T-helper 9 cell (primary cell): ENCODE data around the gene RHEB.

Experiments
- DNase-seq: peaks from one replicate; pipeline ENCODE4 v3.0.0-alpha.2; 2020

The RHEB gene

DNA sequence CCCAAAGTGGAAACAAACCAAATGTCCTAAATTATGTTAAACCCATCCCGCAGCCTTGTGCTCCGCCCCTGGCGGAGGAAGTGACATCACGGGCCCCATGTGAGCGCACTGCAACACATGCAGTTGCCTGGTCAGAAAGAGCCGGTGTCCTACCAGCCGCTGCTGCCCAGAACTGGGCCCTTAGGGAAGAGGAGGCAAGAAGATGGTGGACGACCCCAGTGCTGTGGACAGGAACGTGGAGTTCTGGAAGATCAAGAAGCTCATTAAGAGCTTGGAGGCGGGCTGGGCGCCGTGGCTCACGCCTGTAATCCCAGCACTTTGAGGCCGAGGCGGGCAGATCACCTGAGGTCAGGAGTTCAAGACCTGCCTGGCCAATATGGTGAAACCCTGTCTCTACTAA lies 18.0 kb downstream of the RHEB start:
- DNase-seq, result no peak

DNA sequence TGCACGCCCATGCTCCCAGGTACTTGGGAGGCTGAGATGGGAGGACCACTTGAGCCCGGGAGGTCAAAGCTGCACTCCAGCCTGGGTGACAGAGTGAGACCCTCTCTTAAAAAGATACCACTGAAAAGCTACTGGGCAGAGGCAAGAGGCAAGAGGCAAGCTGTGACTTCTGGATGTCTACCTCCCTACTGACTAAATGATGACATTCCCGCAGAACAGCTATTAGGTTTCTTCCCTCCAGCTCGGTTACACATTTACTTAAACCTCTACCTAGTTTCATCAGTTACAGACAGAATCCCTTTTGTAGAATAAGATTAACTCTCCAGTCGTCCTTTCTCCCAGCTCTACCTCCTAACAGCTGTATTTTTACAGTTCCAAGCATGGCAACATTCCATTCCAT lies 21.2 kb downstream of the RHEB start:
- DNase-seq, result no peak

DNA sequence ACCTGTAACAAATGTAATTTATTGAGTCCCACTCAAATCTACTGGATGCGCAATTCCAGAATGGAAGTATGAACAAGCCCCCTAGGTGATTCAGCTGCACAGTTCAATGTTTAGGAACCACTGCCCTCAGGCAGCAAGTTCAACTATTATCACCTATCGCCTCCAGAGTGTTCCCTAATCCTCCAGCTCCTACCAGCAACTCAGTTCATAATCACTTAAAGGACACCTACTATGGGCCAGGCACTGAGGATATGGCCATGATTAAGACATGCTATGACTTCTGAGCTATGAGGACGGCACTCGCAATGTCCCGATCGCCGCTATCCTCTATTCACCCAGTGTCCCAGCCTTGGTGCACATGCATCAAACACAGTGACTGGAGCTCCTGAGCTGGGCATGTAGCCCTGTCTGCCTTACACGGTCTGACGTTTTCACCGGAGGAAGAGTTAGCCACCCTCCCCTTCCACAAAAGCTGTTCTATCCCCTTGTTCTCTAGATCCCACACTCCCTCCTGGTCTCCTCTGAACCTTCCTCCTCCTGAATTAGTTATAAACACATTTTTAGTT lies 22.3 kb downstream of the RHEB start:
- DNase-seq, result no peak

DNA sequence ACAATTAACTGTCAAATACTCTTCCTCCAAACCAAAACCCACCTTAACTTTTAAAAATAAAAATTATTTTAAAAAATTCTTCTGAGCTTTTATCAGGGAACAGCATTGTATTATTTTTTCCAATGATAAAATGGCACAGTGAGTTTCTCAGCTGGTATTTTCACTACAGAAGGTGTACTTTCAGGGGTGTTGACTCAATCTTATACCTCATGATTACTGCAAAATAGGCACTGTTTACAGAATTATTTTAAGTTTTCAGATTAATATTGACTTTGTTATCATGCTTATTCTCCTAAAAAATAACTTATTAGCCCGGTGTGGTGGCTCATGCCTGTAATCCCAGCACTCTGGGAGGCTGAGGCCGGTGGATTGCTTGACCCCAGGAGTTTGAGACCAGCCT lies 24.3 kb downstream of the RHEB start:
- DNase-seq, result no peak

DNA sequence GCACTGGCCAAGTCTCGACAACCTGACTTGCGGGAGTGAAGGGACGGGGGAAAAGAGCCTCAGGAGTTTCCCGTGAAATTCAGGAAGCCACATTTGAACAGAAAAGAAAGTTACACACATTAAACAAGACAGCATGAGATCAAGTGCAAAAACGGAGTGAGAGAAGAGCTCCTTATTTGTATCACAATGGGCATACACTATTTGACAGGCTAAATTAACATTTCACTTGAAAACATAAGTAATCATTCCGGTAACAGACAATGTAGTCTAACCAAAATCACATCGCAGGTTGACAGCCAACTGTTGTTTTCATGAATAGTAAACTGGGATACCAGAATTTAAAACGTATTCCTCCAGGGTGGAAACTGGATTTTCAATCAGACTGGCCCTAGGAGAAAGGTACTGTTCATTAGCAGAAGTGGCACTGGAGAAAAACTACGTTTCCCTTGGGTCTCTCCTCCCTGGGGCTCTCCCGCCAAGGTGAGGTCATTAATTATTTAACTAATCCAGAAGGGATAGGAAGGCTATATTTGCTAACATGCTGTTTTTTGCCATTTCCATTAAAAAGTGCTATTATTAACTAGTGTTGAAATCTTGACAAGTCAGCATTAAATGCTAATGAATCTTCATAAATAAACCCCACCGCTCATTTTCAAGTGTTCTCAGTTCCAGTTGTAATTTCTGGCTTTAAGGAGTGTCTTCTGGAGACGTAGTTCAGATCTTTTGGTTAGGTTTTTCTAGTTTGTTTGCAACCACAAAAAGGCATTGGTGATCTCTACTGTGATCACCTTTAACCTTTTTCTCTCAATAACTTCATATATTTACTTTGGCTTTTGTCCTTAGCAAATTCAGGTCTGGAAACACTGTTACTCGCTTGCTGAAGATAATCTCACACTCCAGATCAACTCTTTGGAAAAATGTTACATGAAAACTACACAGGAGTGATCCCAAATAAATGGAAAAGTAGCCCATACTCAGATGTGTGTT lies 25.1 kb downstream of the RHEB start:
- no peak for DNase-seq

DNA sequence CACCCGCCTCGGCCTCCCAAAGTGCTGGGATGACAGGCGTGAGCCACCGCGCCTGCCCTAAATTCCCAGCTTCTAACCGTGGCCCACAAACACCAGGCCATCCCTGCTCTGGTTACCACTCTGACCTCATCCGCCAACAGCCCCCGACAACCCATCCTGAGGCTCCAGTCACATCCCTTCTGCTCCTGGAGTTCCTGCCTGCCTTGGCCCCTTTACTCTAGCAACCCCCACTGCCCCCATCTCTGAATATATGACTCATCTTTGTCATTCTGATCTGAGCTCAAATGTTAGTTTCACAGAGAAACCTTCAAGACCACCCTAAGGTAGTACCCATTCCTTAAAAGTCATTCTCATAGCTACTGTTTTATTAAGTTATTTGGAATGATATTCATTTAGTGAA lies 26.6 kb downstream of the RHEB start:
- no peak for DNase-seq

DNA sequence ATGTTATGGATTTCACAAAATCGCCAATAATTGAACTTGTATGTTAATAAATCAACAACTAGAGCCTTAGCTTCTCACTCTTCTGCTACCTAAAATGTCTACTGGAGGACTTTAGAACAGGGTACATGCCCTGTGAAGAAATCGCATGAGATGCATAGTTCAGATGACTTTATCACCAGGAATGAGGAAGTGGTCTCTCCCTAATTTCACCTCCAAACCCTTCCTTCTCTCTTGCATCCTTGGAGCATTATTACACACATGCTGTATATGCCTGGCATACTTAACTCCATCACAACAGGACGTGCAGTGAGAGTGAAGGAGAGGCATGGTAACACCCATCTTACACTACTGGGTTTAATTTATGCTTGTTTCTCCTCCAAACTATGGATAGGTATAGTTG lies 27.8 kb downstream of the RHEB start:
- no peak for DNase-seq

DNA sequence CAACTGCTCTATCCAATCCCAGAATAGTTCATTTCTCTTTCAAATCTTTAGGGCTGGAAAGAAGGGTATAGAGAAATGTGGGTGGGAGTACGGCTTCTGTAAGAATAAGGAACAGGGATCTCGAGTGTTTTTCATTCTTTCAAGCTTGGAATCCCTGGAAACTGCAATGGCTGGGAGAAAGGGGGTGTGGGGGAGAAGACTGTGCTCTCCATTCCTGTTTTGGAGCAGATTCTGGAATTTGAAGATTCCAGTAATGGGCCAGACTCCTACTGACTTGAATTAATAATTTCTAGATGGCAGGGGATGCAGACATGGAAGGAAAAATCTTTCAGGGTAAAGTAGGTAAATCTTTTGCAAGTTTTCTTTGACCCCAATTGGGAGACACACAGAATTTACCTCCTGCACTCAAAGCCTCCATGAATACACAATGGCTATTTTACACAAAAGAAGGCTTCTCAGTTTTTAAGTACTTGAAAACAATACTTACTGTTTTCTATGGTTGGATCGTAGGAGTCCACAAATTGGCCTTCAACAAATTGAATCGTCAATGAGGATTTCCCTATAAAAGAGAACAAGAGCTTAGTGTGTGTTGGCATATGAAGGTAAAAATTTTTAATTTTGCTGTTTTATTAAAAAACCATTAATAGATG lies 29.1 kb downstream of the RHEB start:
- DNase-seq, result no peak

DNA sequence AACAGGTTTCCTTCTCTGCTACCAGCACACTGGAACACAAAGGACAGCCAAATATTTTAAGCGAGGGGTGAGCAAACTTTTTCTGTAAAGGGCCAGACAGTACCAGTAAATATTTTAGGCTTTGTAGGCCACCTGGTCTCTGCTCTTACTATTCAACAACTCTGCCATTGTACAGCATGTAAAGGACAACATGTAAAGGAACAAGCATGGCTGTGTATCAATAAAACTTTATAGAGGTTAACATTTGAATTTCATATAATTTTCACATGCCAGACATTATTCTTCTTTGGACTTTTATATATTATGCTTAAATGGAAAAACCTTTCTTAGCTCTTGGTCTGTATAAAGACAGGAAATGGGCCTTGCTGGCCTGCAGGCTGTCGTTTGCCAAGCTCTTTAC lies 30.2 kb downstream of the RHEB start:
- DNase-seq, result no peak

DNA sequence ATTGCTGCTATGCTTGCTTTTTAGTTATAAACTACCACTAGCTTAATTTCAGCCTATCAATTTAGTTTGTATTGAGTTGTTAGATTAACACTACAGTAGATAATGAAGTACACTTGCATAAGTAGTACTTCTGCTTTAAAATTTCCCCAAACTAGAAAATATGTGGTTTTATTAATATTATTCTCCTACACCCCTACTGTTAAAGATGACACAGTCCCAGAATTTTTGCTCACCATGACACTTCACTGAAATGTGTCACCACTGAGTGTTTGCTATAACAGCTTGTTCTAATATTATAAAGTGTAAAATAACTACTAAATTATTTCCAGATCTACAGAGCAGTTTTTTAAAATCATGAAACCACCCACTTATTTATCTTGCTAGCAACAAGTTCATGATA lies 31.6 kb downstream of the RHEB start:
- DNase-seq, result no peak

DNA sequence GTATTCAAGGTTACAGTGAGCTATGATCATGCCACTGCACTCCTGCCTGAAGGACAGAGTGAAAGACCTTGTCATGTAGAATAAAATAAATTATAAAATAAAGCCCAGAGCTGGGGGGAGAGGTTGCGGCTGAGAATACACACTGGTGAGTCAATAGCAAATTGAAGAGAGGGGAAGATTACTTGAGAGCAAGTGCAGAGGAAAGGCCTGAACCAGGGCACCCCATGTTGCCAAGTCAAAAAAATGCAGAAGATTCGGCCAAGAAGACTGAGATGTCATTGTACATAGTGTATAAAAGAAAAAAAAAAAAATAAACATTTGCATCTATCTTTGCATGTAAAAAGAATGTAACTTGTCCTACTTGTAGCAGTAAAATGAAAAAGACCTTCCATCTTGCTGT lies 32.5 kb downstream of the RHEB start:
- no peak for DNase-seq

DNA sequence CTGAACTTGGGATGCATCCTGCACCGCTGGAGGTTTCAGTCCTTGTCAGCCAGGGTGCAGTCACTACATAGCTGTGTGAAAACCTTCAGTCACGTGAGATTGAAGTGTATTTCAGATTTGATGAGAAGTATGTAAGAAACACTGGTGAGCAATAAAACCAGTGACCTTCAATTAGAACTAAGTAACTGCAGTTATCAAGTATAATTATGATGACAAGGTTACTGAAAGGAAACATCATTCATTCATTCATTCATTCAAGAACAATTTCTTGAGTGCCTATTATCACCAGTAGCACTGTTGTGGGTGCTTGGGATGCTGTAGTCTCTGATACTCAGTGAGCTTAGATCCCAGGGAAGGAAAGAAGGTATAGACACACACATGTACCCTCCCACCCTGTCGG lies 33.6 kb downstream of the RHEB start:
- no peak for DNase-seq

DNA sequence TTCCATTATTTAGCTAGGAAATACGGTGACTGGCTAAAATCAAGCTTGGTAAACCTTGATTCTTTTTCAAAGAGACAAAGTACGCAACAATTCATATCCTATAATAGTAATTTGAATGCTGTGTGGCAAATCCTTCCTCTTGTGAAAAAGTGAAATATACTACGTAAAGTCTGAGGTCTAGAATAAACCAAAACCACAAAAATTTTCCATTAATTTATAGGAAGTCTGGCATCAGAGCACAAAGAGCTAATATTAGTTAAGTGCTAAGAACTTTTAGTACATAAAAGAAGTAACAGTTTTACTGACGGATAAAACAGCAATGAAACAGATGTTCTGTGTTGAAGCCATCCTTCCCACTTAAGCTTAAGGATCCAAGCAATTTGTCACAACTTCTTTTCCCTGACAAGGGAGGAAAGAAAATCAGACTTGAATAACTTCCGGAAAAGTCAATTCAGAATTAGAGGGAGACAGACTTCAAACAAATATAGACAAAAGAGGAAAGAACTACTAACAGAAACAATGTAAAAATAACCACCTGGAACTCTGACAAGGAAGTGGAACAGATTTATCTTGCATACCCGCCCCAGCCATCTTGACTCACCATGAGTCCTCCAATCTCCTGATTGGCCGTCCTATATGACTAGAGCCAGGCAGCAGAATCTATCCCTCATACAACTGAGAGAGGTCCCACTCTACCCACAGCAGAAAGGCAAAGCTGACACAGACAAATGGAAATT lies 34.6 kb downstream of the RHEB start:
- no peak for DNase-seq

DNA sequence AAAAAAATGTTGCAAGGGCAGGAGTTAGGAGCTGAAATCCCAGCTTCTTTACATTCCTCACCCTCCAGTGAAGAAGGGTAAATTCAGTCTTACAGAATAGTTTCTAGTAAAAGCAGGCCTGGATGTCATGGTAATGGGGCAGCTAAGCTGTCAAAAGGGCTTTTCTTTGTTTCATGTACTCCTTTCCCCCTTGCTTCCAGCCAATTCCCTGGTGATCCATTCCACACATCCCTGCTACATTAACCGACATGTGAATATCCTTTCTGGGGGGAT lies 36.0 kb downstream of the RHEB start:
- DNase-seq, result no peak

DNA sequence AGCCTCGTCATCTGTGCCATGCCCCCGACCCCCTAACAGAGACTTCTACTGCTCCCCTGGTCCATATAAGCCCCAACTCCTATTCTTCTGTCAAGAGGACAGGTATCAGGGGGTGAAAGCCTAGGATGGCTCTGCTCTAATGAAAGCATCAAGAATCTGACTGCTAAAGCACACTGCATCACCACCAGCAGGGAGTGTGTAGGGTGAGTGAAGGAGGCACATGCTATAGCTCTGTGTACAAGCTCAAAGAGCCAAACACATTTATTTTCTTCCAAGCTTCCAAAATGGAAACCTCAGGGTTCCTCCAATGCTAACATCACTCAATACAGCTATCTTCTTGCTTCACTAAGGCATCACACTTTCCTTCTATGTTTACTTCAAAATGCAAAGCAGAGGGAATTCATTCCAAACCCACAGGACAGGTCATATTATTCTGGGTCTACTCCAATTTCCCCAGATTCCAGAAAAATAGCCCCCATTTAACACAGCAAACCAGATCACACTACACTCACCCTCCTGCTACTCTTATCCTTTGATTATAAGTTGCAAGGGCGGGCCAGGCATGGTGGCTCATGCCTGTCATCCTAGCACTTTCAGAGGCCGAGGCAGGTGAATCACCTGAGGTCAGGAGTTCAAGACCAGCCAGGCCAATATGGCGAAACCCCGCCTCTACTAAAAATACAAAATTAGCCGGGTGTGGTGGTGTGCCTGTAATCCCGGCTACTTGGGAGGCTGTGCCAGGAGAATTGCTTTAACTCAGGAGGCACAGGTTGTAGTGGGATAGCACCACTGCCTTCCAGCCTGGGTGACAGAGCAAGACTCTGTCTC lies 36.6 kb downstream of the RHEB start:
- DNase-seq, result no peak

DNA sequence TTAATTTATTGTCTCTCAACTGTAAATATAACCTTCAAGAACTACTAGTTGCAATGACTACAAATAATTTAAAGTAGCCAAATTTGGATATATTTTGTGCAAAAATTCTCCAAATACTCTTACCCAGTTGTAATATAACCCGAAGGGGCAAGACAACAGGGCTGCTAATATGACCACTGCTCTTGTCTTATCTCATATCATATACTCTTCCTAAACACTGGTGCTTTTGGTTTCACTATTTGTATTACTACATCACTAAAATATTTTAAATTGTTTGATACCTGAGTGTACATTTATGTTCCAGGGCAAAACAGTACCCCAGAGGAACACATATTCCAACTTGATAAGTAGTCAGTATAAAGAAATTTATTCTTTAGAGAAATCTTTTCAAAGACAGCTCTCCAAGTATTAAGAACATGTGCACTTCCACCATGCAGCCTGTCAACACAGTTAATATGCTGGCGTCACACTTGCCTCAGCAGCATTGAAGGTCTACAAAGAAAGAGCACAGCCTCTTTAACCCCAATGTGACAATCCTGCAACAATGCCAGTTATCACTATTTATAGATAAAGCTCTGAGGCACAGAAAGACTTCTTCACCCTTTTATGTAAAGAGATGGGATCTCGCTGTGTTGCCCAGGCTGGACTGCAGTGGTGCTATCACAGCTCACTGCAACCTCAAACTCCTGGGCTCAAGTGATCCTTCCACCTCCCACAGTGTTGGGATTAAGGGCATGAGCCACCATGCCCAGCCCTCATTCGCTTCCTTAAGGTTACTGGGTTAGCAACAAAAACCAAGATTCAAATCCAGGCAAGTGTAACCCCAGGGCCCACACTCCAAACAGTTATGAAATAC lies 37.8 kb downstream of the RHEB start:
- no peak for DNase-seq

DNA sequence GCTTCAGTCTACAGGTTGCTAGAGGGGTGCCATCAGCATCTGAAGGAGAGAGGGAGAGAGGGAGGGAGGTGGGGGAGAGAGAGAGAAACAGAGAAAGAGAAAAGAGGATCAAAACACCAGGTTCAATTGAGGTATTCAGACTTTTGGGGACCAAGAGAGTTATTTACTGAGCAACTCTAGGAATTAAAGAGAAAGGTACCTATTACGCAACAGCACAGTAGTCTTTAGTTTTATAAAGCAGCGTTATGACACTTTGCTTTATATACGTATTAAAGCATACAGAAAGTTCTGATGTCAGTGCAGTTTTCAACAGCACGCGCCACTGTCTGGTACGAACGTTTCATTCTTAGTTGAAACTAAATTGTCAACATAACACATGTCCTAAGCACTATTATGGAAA lies 41.8 kb downstream of the RHEB start:
- no peak for DNase-seq

DNA sequence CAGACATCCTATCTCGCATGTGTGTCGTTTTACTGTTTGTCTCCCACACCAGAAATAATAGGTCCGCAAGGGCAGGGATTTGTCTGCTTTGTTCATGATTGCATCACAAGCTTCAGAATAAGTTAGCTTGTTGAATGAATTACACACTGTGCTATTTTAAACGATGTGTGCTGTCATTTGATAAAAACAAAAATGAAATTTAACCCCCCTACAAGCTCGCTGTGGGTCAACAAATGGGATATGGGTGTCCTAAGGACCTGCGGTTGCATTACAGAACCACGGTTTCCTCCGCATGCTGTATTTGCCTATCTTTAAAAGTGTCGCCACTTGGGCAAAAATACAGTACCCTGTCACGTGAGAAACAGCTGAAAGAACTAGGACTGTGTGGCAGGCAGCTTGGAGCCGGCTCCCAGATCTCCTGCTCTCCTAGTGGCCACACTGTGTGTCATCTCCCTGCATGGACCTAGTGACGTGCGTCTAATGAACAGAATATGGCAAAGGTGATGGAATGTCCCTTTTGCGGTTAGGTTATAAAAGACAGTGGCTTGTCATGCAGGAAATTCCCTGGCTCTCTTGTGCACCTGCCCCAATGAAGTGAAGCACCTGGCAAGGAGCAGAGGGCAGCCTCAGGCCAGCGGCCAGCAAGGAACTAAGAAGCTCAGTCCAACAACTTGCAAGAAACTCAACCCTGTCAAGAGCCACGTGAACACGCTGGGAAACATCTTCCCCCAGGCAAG lies 46.9 kb downstream of the RHEB start:
- no peak for DNase-seq

DNA sequence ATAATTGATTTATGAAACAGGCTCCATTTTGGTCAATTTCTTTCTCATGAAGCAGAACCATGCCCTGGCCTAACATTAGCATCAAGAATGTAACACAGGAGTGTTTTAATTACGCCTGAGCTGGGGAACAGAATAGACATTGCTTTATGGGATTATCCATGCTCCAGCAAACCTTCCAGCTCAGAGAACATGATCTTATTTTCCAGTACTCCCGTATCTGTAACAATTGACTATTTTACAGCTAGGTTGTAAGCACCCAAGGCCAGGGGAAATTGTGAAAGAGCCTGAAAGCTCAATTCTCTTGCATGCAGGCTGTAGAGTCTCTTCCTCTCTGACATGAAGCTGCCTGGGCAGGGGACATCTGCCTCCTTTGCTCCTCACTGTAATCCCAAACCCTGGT lies 49.0 kb downstream of the RHEB start:
- DNase-seq, result no peak

DNA sequence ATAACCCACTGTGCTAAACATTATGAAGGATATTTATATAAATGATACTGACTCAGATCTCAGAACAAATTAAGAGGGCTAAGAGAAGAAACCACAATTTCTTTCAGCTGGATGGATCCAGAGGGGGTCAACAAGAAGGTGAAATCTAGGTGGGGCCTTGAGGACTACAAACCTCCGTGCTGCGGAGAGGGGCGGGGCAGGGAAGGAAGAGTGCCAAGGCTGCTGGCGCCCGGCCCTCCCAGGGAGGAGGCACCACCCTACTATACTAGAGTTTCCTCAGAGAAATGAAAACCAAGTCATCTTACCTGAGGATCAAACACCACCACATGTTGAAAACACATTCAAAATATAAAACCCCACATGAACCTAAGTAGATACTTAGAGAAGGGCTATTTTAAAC lies 50.4 kb downstream of the RHEB start:
- no peak for DNase-seq
